GM19468 (cell line): ENCODE data around the gene BPIFA3.
"Not testable (repeated sequence)": the region's sequence is repeated elsewhere in the genome, so short reads cannot be mapped to it uniquely, and the experiment has no call there.

Experiments used
- ATAC-seq: cut with Tn5 transposase; IDR thresholded peaks from one replicate; pipeline ENCODE4 v1.9.1; 2021; ENCODE audit warnings: mild to moderate bottlenecking, moderate library complexity, moderate number of reproducible peaks; ENCODE audit not compliant: unreplicated experiment; ENCODE audit errors: extremely low read depth

The BPIFA3 gene

GRCh38 chr20:33217052-33217451 is at the start of gene BPIFA3:
TSS of gene BPIFA3 (plus strand) at chr20:33217352. CDS start at chr20:33217537, 185 bp downstream.
- ATAC-seq, result no peak

- no peak for ATAC-seq
These were observed 49.3 kb upstream of the BPIFA3 start, which contains the start of gene BPIFA2 for GRCh38 chr20:33167859-33168258. TSS of gene BPIFA2 (plus strand) at chr20:33168159. CDS start at chr20:33169146, 987 bp downstream.

- ATAC-seq, result no peak
These were observed 47.9 kb upstream of the BPIFA3 start for GRCh38 chr20:33169176-33169794.

- no peak for ATAC-seq
These were observed 44.4 kb upstream of the BPIFA3 start for GRCh38 chr20:33172781-33173180.

GRCh38 chr20:33175123-33175522 is 42.0 kb upstream of the BPIFA3 start:
- ATAC-seq, result no peak

- ATAC-seq, result no peak
These were observed 41.1 kb upstream of the BPIFA3 start for GRCh38 chr20:33176101-33176500.

- no peak for ATAC-seq
These were observed 39.3 kb upstream of the BPIFA3 start for GRCh38 chr20:33177866-33178265.

- no peak for ATAC-seq
These were observed 38.4 kb upstream of the BPIFA3 start for GRCh38 chr20:33178726-33179125.

GRCh38 chr20:33180169-33180568 is 37.0 kb upstream of the BPIFA3 start:
- ATAC-seq, result no peak

- no peak for ATAC-seq
These were observed 35.6 kb upstream of the BPIFA3 start for GRCh38 chr20:33181482-33182093.

- ATAC-seq, result no peak
These were observed 33.8 kb upstream of the BPIFA3 start for GRCh38 chr20:33183312-33183711.

- ATAC-seq, result not testable (repeated sequence)
These were observed 32.0 kb upstream of the BPIFA3 start for GRCh38 chr20:33185031-33185590.

- ATAC-seq, result no peak
These were observed 29.7 kb upstream of the BPIFA3 start for GRCh38 chr20:33187491-33187890.

- ATAC-seq, result no peak
These were observed 28.7 kb upstream of the BPIFA3 start for GRCh38 chr20:33188421-33188820.

GRCh38 chr20:33191484-33191883 is 25.7 kb upstream of the BPIFA3 start:
- ATAC-seq, result no peak

GRCh38 chr20:33191955-33192354 is 25.2 kb upstream of the BPIFA3 start:
- no peak for ATAC-seq

GRCh38 chr20:33192912-33193501 is 24.1 kb upstream of the BPIFA3 start:
- no peak for ATAC-seq

- no peak for ATAC-seq
These were observed 18.1 kb upstream of the BPIFA3 start for GRCh38 chr20:33199026-33199425.

- no peak for ATAC-seq
These were observed 14.7 kb upstream of the BPIFA3 start for GRCh38 chr20:33202451-33202850.

- no peak for ATAC-seq
These were observed 13.7 kb upstream of the BPIFA3 start for GRCh38 chr20:33203444-33203843.

GRCh38 chr20:33209789-33210188 is 7.4 kb upstream of the BPIFA3 start:
- no peak for ATAC-seq
